HG02610 (cell line): ENCODE results near the gene PRUNE2.
"Not testable (repeated sequence)": the region's sequence is repeated elsewhere in the genome, so short reads cannot be mapped to it uniquely, and the experiment has no call there.

Experiments used
- ATAC-seq: cut with Tn5 transposase; IDR thresholded peaks from one replicate; pipeline ENCODE4 v1.9.1; 2021; ENCODE audit warnings: mild to moderate bottlenecking, moderate library complexity; ENCODE audit not compliant: unreplicated experiment

The PRUNE2 gene

DNA sequence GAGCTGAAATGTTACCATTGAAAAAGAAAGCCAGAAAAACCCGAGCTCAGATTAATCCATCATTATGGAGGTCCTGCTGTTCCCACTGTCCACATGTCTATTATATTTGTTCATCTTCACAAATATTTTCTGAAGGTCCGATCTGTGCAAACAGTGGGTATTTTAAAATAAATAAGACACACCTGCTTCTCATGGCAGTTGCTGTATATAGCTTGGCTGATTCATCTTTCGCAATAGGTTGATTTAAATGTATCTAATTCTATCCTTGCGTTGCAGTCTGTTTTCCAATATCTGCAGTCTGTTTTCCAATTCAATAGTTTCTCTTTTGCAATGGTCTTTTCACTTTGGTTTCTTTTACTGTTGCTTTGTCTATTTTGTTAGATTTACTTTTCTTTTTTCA is 229.1 kb downstream of the PRUNE2 start:
- no peak for ATAC-seq

DNA sequence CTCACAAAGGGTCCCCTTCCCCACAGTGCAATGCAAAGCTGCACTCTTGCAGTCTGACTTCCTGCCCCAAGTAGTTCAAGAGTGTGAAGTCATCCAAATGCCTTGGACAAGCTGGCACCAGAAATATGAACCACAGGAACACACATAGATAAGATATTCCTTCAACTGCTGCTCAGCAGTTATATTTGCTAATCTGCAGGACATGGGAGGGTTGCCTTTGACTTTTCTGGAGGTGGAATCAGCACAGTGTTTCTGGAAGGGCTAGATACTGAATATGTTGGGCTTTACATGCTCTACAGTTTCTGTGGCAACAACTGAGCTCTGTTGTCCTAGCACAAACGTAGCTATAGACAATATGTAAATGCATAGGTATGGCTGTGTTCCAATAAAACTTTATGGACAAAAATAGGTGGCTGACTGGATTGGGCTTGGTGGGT is 238.4 kb downstream of the PRUNE2 start:
- ATAC-seq = no peak

DNA sequence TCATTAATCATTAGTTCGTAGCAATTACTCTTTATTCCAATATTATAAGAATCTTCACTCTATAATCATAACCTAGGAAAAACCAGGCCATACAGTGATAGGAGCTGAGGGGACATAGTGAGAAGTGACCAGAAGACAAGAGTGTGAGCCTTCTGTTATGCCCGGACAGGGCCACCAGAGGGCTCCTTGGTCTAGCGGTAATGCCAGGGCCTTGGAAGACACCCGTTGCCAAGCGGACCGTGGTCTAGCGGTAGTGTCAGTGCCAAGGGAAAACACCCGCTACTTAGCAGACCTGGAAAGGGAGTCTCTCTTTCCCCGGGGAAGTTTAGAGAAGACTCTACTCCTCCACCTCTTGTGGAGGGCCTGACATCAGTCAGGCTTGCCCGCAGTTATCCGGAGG is 239.9 kb downstream of the PRUNE2 start:
- ATAC-seq = not testable (repeated sequence)

DNA sequence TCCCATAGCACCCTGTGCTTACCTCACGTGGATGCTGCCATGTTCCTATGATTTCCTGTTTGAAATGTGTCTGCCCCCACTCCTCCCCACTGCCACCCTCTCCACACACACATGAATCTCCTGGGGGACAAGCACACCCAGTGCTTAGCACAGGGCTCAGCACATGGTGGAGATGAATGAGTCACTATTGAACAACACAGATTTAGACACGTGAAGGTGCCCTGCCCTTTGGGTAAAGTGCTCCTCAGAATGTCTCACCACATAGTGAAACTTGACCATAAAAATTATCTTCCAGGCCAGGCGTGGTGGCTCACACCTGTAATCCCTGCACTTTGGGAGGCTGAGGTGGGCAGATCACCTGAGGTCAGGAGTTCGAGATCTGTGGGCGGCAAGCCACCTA is 240.5 kb downstream of the PRUNE2 start:
- no peak for ATAC-seq

DNA sequence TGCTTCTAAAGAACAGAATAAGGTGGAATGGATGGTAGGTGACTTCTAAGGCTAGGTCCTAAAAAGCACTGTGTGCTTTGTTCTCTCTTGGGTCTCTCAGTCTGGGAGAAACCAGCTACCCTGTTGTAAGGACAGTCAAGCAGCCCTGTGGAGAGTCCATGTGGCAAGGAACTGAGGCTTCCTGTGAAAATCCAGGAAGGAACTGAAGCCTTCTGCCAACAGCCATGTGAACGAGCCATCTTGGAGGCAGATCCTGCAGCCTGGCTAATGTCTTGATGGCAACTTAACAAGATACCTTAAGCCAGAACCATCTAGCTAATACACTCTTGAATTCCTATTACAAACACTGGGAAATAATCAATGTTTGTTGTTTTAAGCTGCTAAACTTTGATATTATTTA is 241.8 kb downstream of the PRUNE2 start:
- ATAC-seq = no peak

DNA sequence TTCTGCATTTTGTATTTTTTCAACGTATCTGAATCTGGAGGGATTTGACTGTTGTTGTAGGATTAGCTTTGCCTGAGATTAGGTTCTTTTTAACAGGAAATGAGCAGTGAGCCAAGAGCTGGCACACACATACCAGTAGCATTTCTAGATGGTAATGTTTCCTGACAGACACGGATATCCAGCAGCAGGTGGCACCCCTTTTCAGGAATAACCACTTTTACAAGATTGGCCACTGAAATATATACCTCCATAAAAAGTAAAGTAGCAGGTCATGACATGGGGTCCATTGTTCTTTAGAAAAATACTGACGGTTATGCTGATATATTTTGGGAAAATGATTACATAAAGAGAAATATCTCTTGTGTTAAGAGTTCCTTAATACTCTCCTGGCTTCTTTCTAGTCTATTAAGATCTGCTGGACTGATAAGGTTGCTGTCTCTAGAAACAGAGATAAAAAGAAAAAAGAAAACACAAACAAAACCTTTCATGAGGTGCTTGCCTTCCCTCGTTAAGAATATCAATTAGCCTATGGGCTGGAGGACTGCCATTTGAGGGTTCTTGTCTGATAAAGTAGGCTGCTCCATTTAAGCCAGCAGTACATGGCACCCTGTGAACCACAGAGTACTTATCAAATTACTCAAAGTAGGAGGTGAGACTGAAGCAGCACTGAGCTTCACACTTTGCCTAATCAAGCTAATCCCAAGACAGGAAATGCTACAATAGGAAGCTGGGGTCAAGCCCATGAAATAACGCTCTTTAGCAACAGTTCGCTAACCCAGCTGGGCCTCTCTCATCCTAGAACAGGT is 243.2 kb downstream of the PRUNE2 start:
- ATAC-seq = no peak

DNA sequence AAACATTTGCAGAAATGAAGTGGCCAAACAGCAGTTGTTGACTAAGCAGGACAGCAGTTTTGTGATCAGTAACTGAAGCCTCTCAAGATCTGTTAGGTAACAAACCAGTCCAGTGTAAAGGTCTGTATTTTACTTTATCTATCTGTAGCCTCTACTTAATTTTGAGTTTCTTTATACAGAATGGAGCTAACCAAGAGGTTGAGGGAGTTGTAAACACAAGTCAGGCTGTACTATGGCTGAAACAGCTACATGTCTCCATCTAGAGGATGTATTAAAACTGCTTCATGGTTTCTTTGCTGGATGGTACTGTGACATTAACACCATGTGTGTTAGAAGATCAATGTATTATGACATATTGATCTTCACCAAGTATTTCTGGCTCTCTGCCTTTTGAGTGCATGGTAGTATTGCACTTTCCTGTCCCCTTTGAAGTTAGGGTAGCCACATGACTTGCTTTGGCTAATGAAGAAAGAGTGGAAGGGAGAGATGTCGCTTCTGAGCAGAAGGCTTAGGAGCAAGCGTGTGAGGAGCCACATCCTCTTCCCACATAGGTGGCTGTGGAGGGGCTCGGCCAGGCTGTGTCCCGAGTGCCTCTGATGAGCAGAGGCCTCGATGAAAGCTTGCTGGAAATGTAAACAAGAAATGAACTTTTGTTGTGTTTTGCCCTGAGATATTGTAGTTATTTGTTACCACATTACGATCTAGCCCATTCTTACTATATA is 247.2 kb downstream of the PRUNE2 start:
- peak; percentile 86 for ATAC-seq

DNA sequence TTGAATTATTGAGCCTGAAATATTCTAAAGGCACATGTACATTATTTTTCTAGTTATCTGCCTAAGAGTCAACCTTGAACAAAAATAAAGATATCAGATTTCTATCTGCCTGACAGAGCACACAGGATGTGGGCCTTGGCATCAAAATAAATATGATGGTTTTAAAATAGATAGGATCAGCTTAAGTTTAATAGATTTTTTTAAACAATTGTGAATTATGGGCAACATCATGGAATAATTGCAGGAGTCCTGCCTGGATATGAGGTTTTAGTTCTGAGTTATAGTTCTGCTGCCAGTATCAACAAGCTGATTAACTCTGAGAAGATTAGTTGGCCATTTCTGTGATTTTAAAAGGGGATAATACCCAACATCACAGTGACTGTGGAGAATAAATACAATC is 248.6 kb downstream of the PRUNE2 start:
- no peak for ATAC-seq

DNA sequence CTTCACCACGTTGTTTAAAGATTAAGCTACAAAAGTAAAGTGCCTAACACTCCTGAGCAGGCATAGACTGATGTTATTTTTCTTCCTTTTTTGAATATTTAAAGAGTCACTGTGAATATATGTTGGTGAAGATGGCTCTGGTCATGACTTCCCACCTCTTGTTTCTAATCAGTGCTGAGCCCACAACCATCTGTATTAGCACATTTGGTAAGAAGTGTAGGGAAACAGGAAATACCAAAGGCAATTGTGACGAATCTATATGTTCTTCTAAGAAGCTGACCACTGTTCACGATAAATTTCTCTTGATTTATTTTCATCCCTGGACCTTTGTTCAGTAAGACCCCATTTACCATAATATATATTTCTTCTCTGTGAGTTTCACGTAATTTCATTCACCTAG is 249.9 kb downstream of the PRUNE2 start:
- no peak for ATAC-seq

DNA sequence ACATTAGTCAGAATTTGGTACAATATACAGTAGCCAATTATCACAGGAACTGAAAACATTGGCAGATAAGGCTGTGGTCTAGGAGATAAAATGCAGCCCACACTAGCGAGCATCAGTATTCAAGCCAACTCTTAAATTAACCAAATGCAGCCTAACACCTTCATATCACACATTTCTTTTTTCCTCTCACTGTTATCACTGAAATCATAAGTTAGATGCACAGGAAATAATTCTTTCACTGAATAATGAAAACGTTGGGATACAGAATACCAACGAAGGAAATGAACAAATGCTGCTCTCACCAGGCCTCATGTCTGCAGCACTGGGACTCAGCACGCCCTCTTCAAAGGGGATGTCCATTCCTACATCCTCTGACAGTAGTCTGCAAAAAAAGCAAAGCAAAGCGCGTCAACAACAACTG is 250.8 kb downstream of the PRUNE2 start:
- ATAC-seq = peak; percentile 29

DNA sequence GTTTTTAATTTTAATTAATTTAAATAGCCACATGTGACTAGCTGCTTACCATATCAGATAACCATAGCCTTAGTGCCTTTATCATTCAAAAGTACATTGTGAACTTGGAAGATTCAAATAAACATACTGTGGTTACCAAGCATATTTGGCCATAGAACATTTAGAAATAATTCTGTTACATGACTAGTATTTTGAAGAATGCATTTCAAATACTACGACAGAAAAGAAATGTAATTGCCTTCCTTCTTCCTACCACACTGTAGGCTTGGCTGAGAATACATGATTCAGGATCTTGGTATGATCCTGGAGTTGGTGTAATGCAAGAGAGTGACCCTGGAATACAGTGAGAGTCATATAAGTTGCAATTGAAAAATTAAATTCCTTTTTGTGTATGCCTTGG is 251.3 kb downstream of the PRUNE2 start:
- no peak for ATAC-seq

DNA sequence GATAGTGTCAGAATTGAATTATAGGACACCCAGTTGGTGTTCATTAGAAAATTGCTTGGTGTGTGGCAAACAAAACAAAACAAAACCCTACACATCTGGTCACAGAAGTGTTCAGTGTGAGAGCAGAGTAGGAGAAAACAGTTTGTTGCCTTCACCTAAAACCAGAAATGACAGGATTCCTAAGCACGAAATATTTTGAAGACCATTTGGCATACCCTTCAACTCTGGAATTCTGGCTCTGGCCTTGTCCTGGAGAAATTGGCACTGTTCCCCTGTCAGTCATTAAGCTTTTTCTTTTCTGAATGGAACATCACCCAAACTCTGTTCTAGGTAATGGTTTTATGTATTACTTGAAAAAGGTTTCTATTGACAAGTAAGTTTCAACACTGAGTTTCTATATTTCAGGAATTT is 251.9 kb downstream of the PRUNE2 start:
- no peak for ATAC-seq

- ATAC-seq = no peak
Observed at GRCh38 chr9:76652894-76653293, 253.0 kb downstream of the PRUNE2 start.

DNA sequence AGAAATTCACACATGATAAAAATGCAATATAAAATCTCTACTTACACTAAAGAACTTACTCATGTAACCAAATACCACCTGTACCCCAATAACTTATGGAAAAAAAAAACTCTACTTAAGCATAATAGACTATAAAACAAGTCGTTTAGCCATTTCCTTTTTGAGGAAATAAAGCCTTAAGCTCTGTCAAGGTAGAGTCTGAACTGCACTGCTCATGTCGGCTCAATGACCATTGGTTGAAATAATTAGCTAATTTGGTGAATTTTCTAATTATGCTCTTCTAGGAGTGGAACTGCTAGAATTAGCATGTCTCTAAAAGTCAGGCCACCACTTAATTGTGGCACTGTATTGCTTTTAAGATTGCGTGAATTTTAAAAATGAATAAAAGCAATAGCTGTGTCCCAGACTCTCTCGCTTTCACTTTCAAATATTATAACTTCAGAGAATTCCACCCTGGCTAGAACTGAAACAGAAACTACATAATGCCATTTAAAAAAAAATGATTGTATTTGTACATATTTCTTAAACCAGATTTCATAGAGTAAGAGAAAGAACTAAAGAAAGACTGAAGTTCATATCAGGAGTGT is 254.7 kb downstream of the PRUNE2 start:
- peak; percentile 75 for ATAC-seq

- no peak for ATAC-seq
Observed at GRCh38 chr9:76650692-76651091, 255.2 kb downstream of the PRUNE2 start.

DNA sequence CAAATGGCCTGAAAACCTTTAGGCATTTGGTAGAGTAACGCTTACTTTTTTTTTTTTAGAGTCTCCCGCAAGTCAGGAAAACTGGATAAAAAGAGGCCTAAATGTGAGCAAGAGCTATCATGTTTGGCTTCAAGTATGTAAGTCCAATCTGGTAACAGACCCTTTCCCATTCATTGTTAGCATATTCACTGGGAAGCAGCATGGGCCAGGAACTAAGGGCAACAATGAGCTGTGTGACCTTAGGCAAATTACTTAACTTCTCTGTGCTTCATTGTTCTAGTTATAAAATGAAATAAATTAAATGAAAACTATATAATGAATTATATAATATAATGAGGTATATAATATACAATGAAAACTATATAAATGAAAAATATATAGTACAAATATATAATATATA is 256.0 kb downstream of the PRUNE2 start:
- ATAC-seq = no peak

DNA sequence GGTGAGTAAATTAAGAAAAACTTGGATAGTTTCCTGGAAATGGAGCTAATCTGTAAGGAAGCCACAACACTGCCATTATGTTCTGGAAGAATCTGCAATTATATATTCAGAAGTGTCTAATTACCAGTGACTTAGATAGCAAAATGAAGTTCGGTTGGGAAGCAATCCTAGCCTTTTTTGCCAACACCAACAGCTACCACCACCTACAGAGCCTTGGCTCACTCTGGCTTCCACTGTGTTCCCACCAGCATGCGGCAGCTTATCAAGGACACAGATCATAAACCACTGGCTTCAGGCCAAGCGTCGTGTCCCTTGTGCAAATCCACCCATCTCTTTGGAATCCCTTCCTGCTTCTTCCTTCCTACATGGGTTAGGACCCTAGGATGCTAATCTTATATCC is 259.7 kb downstream of the PRUNE2 start:
- no peak for ATAC-seq

DNA sequence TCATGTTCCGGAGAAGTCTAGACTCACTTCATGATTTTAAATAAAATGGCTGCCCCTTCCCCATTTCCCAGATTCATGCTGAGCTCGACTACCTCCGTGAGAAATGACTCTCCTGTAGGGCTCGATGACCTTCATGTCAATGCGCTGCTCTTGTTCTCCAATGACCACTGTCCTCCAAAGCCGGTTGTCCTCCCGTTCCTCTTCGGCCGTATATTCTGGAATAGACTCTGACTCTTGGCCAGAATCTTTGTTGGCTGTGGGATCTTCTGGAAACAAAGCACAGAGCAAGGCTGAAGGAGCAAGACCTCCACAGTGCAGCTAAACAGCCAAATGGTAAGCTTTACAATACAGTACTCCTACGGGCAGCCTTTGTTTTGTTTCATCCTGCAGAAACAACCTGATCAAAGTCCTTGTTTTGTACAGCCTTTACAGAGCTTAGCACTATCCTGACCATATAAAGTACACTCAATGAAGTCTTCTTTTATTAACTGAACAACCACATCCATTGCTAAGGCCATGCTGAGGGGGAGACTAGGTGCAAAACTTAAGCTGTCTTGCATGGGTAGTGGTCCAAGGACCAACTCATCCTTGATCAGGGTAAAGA is 261.2 kb downstream of the PRUNE2 start:
- no peak for ATAC-seq

- ATAC-seq = peak; percentile 29
Observed at GRCh38 chr9:76644171-76644570, 261.7 kb downstream of the PRUNE2 start.

- ATAC-seq = peak; percentile 96
Observed at GRCh38 chr9:76643399-76644117, 262.4 kb downstream of the PRUNE2 start.

DNA sequence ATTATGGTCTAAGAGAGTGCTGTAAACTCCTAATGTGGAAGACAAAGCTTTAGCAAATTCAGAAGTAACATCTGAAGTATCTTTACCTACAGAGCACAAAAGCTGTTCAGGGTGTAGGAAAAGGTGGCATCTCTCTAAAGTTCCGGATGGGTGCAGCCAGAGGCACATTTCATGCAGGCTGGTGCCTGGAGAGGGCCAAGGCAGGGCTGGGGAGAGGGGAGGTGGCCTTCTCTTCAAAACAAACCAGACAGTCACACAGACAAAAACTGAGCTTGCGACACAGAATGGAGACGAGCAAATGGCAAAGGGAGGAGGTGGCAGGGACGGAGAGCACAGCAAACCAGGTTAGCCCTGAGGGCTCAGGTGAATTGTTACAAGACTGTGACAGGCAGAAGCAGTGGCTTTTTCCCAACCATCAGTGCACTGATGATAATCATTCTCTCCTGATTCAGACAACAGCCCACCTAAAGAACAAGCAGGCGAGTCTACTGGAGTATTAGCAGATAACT is 263.2 kb downstream of the PRUNE2 start:
- ATAC-seq = no peak
